NCI-H345 treated with DMSO at 0.1 percent for 48 hours (cell line): ENCODE data around the gene UXS1.

Experiments
- DNase-seq: peaks from one replicate; lab custom pipeline; 2025; ENCODE audit not compliant: unreplicated experiment; lab: John Stamatoyannopoulos, UW

UXS1 gene

DNA sequence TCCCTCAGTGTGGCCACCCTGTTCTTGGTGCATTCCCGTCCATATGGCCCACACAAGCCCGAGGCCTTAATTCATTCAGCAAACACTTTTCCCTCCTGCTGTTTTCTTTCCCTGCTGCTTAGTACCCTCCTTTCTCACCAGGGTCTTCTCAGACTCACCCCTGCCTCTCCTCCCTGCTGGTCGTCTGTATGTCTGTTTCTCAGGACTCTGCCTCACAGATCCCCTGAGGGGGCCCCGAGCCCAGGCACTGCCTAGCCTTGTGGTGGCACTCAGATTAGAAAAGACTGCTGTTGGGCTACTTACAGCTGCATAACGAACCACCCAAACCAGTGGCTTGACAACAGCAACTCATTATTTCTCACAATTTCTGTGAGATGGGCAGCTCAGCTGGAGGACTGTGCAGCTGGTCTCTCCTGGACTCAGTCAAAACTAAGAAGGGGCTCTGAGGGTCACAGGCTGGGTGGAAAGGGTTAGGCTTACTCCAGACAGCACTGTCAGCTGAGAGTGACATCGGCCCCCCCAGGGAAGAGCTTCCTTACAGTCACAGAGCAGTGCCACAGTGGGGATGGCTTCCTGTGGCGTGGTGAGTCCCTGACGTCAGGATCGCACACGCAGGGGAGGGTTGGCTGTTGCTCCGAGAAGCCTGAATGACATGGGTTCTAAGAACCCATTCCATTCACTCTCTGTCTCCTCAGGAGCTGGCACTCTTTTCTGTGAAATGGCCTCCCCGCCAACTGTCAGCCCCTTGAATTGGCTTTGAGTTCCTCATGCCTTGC, 139.0 kb downstream of the UXS1 start:
- DNase-seq = no peak

- DNase-seq = no peak
Observed at GRCh38 chr2:106054321-106054720, 139.8 kb downstream of the UXS1 start.

- DNase-seq = no peak
Observed at GRCh38 chr2:106053581-106053980, 140.5 kb downstream of the UXS1 start.

GRCh38 chr2:106053116-106053515, 141.0 kb downstream of the UXS1 start:
- DNase-seq = no peak

DNA sequence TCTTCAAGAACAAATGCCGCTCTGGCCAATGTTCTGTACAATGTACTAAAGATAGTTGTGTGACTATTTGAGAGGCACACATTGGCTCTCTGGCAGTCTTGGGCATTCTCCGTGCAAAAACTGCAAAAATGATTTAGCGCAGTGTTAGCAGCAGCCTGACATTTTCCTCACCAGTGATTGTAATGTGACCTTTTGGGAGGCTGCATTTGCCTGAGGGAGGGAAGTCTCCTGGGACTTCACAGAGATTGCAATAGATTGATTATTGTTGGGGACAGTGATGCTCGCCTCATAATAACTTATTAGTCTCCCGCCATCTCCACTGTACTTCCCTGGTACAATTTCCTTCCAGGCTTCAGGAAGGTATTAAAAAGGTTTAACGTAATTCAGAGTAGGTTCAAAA, 149.2 kb downstream of the UXS1 start:
- no peak for DNase-seq

DNA sequence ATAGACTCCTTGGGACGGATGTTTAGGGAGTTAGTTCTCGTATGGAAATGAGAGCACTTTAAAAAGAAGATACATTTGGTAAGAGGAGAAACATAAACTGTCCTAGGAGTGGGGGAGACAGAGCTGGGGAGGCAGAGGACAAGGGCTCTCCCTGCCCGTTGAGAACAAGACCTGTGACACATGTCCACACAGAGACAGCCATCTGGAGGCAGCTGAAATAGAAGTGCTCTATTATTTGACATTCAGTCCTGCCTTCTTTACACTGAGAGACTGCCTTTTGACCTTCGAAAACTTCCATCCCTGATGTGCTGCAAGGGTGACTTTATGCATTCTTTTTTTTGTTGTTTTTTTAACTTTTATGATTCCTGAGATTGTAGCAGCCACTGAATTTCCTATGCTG, 150.1 kb downstream of the UXS1 start:
- DNase-seq = no peak
